ENCODE data around the gene NUBPL. TPM values are rescaled to one million over a fixed set of nuclear protein-coding genes. Genes with fewer than 3 reads are reported as not detected.
A peak's percentile ranks its signal among the peaks of the same experiment; 100 is the strongest.

Gene NUBPL
- total and polyA plus RNA-seq, 8 donors: 10.1 to 19.0 (median 16.9) TPM

- Histone ChIP-seq H3K9me3 (no peaks in the 10 kb centered on the region), H3K27me3 (no peaks in the 10 kb centered on the region), H3K27ac (peak overlapping the region in 1 of 2 donors; percentile 56), H3K36me3 (no peaks in the 10 kb centered on the region), H3K4me1 (no peaks in the 10 kb centered on the region), H3K4me3 (no peak overlapping the region)
- TF ChIP-seq, protein P1, sequence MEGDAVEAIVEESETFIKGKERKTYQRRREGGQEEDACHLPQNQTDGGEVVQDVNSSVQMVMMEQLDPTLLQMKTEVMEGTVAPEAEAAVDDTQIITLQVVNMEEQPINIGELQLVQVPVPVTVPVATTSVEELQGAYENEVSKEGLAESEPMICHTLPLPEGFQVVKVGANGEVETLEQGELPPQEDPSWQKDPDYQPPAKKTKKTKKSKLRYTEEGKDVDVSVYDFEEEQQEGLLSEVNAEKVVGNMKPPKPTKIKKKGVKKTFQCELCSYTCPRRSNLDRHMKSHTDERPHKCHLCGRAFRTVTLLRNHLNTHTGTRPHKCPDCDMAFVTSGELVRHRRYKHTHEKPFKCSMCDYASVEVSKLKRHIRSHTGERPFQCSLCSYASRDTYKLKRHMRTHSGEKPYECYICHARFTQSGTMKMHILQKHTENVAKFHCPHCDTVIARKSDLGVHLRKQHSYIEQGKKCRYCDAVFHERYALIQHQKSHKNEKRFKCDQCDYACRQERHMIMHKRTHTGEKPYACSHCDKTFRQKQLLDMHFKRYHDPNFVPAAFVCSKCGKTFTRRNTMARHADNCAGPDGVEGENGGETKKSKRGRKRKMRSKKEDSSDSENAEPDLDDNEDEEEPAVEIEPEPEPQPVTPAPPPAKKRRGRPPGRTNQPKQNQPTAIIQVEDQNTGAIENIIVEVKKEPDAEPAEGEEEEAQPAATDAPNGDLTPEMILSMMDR (IDR thresholded peaks at IDR 0.05): no peak
- ATAC-seq (no peak), DNase-seq (peak in 2 of 4 donors; percentile 8 to 13)
- intact Hi-C loops (cut with DNase I): no loop called here
Measured at GRCh38 chr14:31877255-31877798, 316.1 kb downstream of the NUBPL start.

DNA sequence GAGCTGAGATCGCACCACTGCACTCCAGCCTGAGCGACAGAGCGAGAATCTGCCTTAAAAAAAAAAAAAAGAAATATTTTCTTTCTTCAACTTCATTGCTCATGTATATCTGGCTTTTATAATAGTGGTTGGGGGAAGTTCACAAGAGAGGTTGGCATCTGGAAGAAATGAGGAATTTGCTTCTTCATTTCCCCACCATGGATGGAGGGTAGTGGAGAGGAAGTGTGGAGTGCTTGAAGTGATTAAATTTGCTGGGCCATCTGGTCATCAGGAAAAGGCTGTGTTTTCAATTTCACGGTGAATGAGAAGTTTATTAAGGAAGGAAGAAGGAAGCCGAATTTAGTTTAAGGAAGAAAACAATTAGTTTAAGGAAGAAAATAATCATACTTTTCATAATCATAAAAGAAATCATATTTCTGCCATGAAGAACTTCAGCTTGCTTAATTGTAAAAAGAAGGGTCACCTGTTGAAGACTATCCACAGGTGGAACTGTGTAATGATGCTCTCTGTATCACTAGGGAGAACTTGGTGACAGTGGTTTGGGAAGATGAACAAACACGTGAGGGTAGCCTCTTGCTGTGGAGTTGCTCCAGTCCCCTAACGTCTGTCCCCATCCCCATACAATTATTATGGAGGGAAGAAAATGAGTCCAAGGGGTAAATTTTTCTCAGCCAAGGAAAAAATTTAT lies 318.6 kb downstream of the NUBPL start:
- ATAC-seq (no peak), DNase-seq (no peak)
- intact Hi-C loops (cut with DNase I): no loop called here
- H3K36me3 ChIP-seq: no peaks in the 10 kb centered on the region
- no peaks in the 10 kb centered on the region for H3K4me1 ChIP-seq
- H3K9me3 ChIP-seq: no peaks in the 10 kb centered on the region
- H3K27ac ChIP-seq: no peak overlapping the region
- TF ChIP-seq, protein P1 (IDR thresholded peaks at IDR 0.05): no peak
- H3K27me3 ChIP-seq: no peaks in the 10 kb centered on the region
- H3K4me3 ChIP-seq: no peak overlapping the region

DNA sequence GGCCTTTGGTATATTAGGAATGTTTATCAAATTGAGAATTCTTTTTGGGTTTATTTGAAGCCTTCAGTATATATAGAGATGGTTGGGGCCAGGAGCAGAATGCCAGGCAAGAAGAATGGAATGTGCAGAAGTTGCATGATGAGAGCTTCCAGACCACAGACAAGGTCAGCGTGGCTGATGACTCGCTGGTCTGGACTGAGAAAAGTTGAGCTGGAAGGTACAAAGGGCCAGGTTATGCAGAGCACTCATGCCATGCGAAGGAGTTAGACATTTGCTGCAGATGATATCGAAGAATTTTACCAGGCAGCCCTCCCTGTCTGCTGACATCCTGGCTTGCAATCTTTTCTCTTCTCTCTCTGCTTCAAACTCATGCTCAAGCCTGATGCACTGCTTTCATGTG lies 319.7 kb downstream of the NUBPL start:
- Histone ChIP-seq H3K36me3 (no peaks in the 10 kb centered on the region), H3K4me1 (no peaks in the 10 kb centered on the region), H3K27ac (no peak overlapping the region), H3K9me3 (no peaks in the 10 kb centered on the region), H3K4me3 (no peak overlapping the region), H3K27me3 (no peaks in the 10 kb centered on the region)
- intact Hi-C loops (cut with DNase I): no loop called here
- TF ChIP-seq, protein P1 (IDR thresholded peaks at IDR 0.05): no peak
- ATAC-seq: peak; percentile 64
- peak in 1 of 4 donors; percentile 34 for DNase-seq

DNA sequence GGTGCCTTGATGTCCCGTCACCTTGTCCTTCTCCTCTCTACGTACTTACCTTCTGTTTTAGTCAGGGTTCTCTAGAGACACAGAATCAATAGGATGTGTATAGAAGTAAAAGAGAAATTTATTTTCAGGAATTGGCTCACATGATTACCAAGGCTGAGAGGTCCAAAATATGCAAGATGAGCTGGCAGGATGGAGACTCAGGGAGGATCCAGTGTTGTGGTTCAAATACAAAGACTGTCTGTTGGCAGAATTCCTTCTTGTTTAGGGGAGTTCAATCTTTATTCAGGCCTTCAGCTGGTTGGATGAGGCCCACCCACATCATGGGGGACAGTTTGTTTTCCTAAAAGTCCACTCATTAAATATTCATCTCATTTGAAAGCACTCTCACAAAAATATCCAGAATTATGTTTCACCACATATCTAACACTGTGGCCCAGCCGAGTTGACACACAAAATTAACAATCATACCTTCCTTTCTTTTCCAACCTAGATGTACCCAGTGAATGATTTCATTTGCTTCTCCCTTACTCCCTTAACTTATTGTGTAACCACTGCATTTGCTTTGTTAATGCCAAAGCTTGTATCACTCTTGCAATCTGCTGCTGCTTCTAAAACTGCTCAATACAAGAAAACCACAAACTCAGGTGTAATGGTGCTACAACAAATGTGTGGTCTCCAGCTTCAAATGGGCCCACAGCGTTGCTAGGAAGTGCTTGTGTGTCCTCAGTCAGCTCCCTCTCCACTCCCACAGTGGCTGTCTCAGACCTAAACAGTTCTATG lies 320.5 kb downstream of the NUBPL start:
- no peak overlapping the region for H3K27ac ChIP-seq
- H3K4me3 ChIP-seq: no peak overlapping the region
- no peak for DNase-seq
- no peak for ATAC-seq
- H3K27me3 ChIP-seq: no peaks in the 10 kb centered on the region
- H3K36me3 ChIP-seq: no peaks in the 10 kb centered on the region
- no peaks in the 10 kb centered on the region for H3K4me1 ChIP-seq
- intact Hi-C loops (cut with DNase I): no loop called here
- TF ChIP-seq, protein P1 (IDR thresholded peaks at IDR 0.05): no peak
- H3K9me3 ChIP-seq: no peaks in the 10 kb centered on the region

DNA sequence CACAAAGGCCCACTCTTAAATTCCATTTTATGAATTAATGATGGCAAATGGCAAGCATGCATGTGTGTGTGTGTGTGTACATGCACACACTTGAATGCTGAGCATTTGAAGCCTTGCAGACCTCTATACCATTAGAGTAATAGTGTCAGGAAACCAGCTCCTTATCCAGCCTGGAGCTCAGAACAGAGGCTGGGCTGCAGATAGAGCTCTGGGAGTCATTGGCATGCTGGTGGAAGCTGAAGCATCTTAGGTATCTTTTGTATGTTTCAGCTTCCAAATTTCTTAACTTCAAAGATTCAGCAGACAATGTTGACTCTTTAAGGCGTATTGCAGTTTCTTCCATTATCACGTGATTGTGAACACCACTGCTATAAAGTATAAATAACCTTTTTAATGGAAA lies 323.0 kb downstream of the NUBPL start:
- intact Hi-C loops (cut with DNase I): no loop called here
- DNase-seq (no peak), ATAC-seq (no peak)
- no peaks in the 10 kb centered on the region for H3K27me3 ChIP-seq
- H3K9me3 ChIP-seq: no peaks in the 10 kb centered on the region
- H3K4me3 ChIP-seq: no peak overlapping the region
- H3K4me1 ChIP-seq: no peaks in the 10 kb centered on the region
- H3K36me3 ChIP-seq: no peaks in the 10 kb centered on the region
- H3K27ac ChIP-seq: no peak overlapping the region
- TF ChIP-seq, protein P1 (IDR thresholded peaks at IDR 0.05): no peak
